ENCODE results near the gene MTHFD2L. TPM values are rescaled to one million over a fixed set of nuclear protein-coding genes. Genes with fewer than 3 reads are reported as not detected.

Gene MTHFD2L
- total and polyA plus RNA-seq, 2 donors (not counting 3 experiments of a cell fraction or from before 2014, with no cell fraction given): 6.9 to 15.2 TPM

GRCh38 chr4:74323663-74324062 is 165.7 kb downstream of the MTHFD2L start:
- intact Hi-C loops (cut with micrococcal nuclease): loop anchor here (5.0 to 10.0 kb wide), 2 partner anchors 124 to 611 kb away; partner anchors contain the start of genes AREG and PARM1

More at GRCh38 chr4:74323663-74324062, 165.7 kb downstream of the MTHFD2L start:
- Histone ChIP-seq H2AFZ (ENCODE audit: low read depth, low read length) (no peak overlapping the region), H3K4me2 (ENCODE audit: insufficient read depth, low read length) (no peak overlapping the region), H3K9me3 (replicated peaks; ENCODE audit: control insufficient read depth, insufficient read depth, low read length) (no peaks in the 10 kb centered on the region), H3K4me1 (ENCODE audit: control insufficient read depth, extremely low read depth, insufficient read depth, low read length) (peaks cover 17% of the 10 kb centered on the region), H3K27me3 (ENCODE audit: control insufficient read depth in 2 of 2, insufficient read depth in 2 of 2, low read length in 2 of 2) (no peaks in the 10 kb centered on the region), H3K79me2 (ENCODE audit: control insufficient read depth, insufficient read depth, low read length) (no peaks in the 10 kb centered on the region), H3K4me3 (replicated peaks in 1 of 3; ENCODE audit: insufficient read depth in 1 of 3, low read depth in 1 of 3, low read length in 3 of 3) (no peak overlapping the region), H3K9me1 (replicated peaks; ENCODE audit: control insufficient read depth, extremely low read depth, insufficient read depth, low read length) (no peaks in the 10 kb centered on the region), H4K20me1 (replicated peaks; ENCODE audit: control insufficient read depth, extremely low read depth, insufficient read depth, low read length) (no peaks in the 10 kb centered on the region), H3K36me3 (ENCODE audit: control insufficient read depth in 2 of 2, extremely low read depth in 1 of 2, insufficient read depth in 2 of 2, low read length in 2 of 2) (no peaks in the 10 kb centered on the region), H3K9ac (replicated peaks; ENCODE audit: extremely low read depth, insufficient read depth, low read length) (no peak overlapping the region), H3K27ac (ENCODE audit: insufficient read depth, low read depth, low read length) (no peak overlapping the region)
- FAIRE-seq (no peak), DNase-seq (ENCODE audit: low read depth, low spot score) (no peak)
- POLR2A ChIA-PET: no interaction called here
- BruUV-seq (replicated peaks): no TSS peak
- no peak for TF ChIP-seq CTCF (IDR thresholded peaks at IDR 0.05; ENCODE audit: extremely low read depth in 1 of 2, insufficient read depth in 1 of 2, low read depth in 1 of 2, low read length in 2 of 2)
- no peak for TF ChIP-seq MAX (IDR thresholded peaks at IDR 0.05; ENCODE audit: insufficient read depth, insufficient read length)
- no peak for TF ChIP-seq MYC (IDR thresholded peaks at IDR 0.05; ENCODE audit: low read depth, low read length)
- TF ChIP-seq GATA2 (IDR thresholded peaks at IDR 0.05; ENCODE audit: insufficient read depth, insufficient read length, low read depth, low read length): no peak
- TF ChIP-seq POLR2A (IDR thresholded peaks at IDR 0.05; ENCODE audit: low read depth, low read length): no peak
- TF ChIP-seq POLR2AphosphoS5 (IDR thresholded peaks at IDR 0.05; ENCODE audit: insufficient read depth, low read depth, low read length): no peak
- TF ChIP-seq EZH2 (IDR thresholded peaks at IDR 0.05; ENCODE audit: borderline replicate concordance, low read depth, low read length, severe bottlenecking): no peak
- no peak for TF ChIP-seq FOS (IDR thresholded peaks at IDR 0.05; ENCODE audit: borderline replicate concordance, insufficient read depth, low read length)
- no peak for TF ChIP-seq JUN (IDR thresholded peaks at IDR 0.05; ENCODE audit: borderline replicate concordance, insufficient read depth, insufficient read length, low read depth)
- CTCF ChIA-PET: interaction anchor here (1.2 to 11.3 kb wide), 4 partner anchors 9 to 351 kb away, joined by 3 to 378 read pairs (median 6); no protein-coding TSS in a partner anchor
- dilution Hi-C loops (cut with MboI; ENCODE audit: extremely low pct_ligation_motif_present, low sequenced_read_pairs): no loop called here
